Measurements from ENCODE around the gene AUH.

Gene AUH

GRCh38 chr9:91217388-91217787 lies 144.3 kb downstream of the AUH start:
- no peak overlapping the region for H3K27ac ChIP-seq
- TF ChIP-seq CTCF (conservative IDR thresholded peaks at IDR 0.05) = no peak

- no peak for TF ChIP-seq CTCF (conservative IDR thresholded peaks at IDR 0.05)
Measured at GRCh38 chr9:91214867-91215266, 146.9 kb downstream of the AUH start.

GRCh38 chr9:91214086-91214485 lies 147.6 kb downstream of the AUH start:
- H3K27ac ChIP-seq = no peak overlapping the region
- no peak for TF ChIP-seq CTCF (conservative IDR thresholded peaks at IDR 0.05)

More at GRCh38 chr9:91214867-91215266, 146.9 kb downstream of the AUH start:
- no peak overlapping the region for H3K27ac ChIP-seq

- TF ChIP-seq CTCF (conservative IDR thresholded peaks at IDR 0.05) = no peak
- H3K27ac ChIP-seq = peak overlapping the region; percentile 27
Measured at GRCh38 chr9:91212596-91213243, 149.0 kb downstream of the AUH start.

GRCh38 chr9:91211919-91212318 lies 149.8 kb downstream of the AUH start:
- peak overlapping the region; percentile 27 for H3K27ac ChIP-seq
- no peak for TF ChIP-seq CTCF (conservative IDR thresholded peaks at IDR 0.05)

- no peak for TF ChIP-seq CTCF (conservative IDR thresholded peaks at IDR 0.05)
- no peak overlapping the region for H3K27ac ChIP-seq
Measured at GRCh38 chr9:91211414-91211813, 150.3 kb downstream of the AUH start.

- no peak for TF ChIP-seq CTCF (conservative IDR thresholded peaks at IDR 0.05)
Measured at GRCh38 chr9:91210318-91210717, 151.4 kb downstream of the AUH start.

More at GRCh38 chr9:91210318-91210717, 151.4 kb downstream of the AUH start:
- H3K27ac ChIP-seq = no peak overlapping the region
